ENCODE results near the gene DROSHA.

- TF ChIP-seq CTCF (IDR thresholded peaks at IDR 0.05; ENCODE audit: borderline replicate concordance, extremely low read depth, low read length, poor library complexity, severe bottlenecking): no peak
- no peak for TF ChIP-seq EZH2 (IDR thresholded peaks at IDR 0.05; ENCODE audit: borderline replicate concordance, low read depth, low read length, severe bottlenecking)
Observed at GRCh38 chr5:31427724-31428309, 104.1 kb downstream of the DROSHA start.

Data from DND-41 (cell line).